ENCODE results near the gene FAM118B. TPM values are rescaled to one million over a fixed set of nuclear protein-coding genes. Genes with fewer than 3 reads are reported as not detected.

FAM118B gene
- total RNA-seq, 1 donor from 2014 or later = 24.8 TPM

DNA sequence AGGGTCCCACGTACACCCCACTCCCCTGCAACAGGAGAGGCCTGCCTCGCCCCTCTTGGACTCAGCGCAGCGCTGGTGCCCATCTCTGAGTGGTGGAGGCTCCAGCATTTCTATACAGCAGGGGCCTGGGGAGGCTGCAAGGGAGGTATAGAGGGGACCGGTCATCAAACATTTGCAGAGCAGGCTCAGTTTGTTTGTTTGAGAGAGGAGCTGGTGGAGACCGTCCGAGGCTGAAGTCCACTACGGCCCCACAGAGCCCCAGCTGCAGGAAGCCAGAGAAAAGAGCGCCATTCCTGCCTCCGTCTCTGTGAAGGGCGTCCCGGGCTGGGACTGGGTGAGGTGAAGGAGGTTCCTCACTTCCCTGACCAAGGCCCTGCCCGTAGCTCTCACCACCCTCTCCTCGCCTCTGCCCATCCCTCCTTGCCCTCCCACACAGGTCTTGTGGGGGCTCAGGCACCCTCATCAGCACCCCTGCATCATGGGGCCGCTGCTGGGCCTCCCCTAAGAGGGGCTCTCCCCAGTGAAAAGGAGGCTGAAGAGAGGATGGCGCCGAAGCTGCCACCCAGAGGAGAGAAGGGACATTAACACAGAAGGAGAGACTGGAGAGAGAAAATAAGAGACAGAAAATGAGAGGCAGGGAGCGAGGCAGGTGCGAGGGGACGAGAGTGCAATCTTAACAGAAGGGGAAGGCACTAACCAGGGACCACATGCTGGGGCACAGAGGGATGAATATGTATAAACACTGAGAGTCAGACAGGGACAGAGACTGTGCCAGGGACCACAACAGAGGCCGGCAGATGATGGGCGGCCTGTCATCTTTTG lies 24.7 kb upstream of the FAM118B start:
- Mint-ChIP-seq H3K27me3 (no peaks in the 10 kb centered on the region), H3K36me3 (peaks cover 15% of the 10 kb centered on the region), H3K4me3 (no peak overlapping the region), H3K27ac (no peak overlapping the region), H3K9me3 (no peaks in the 10 kb centered on the region), H3K4me1 (ENCODE audit: unreplicated experiment) (peaks cover 49% of the 10 kb centered on the region)
- no peak for DNase-seq (ENCODE audit: extremely low spot score, unreplicated experiment)
- TF ChIP-seq, protein P1, sequence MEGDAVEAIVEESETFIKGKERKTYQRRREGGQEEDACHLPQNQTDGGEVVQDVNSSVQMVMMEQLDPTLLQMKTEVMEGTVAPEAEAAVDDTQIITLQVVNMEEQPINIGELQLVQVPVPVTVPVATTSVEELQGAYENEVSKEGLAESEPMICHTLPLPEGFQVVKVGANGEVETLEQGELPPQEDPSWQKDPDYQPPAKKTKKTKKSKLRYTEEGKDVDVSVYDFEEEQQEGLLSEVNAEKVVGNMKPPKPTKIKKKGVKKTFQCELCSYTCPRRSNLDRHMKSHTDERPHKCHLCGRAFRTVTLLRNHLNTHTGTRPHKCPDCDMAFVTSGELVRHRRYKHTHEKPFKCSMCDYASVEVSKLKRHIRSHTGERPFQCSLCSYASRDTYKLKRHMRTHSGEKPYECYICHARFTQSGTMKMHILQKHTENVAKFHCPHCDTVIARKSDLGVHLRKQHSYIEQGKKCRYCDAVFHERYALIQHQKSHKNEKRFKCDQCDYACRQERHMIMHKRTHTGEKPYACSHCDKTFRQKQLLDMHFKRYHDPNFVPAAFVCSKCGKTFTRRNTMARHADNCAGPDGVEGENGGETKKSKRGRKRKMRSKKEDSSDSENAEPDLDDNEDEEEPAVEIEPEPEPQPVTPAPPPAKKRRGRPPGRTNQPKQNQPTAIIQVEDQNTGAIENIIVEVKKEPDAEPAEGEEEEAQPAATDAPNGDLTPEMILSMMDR (conservative IDR thresholded peaks at IDR 0.05) = peak; percentile 43

DNA sequence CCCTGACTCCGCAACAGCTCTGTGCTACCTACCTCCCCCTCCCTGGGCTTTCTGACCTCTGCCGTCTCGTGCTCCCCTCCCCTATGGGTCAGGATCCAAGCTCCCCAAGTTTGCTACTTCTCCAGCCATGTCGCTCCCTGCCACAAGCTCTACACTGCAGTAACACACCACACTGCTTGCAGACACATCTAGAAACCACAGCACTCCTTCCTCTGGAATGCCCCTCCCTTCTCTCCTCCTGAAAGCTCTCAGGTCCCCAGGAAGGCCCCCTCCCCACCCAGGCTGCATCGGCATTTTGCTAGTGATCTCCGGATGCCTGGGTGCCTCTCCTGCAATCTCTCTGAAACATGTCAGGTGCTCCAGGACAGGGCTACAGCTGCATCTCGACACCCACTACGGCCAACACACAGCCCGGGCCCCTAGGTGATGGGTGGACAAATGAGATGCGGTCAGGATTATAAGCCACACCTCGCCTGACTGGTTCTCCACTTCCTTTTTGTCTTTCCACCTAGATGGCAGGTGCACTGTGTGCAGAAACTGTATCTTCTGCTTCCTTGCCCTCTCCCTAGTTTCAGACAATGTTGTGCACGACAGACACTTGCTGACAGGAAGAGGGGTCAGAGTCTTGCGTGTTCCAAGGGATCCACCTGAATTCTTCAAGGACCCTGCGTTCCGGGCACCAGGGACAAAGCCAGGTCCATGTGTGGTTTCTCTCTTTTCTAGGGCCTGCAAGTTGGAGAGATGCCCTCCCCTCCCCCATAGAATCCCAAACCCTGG lies 23.1 kb upstream of the FAM118B start:
- H3K9me3 Mint-ChIP-seq = no peaks in the 10 kb centered on the region
- H3K27ac Mint-ChIP-seq = peak overlapping the region; percentile 76
- H3K4me1 Mint-ChIP-seq (ENCODE audit: unreplicated experiment) = peaks cover 62% of the 10 kb centered on the region
- DNase-seq (ENCODE audit: extremely low spot score, unreplicated experiment) = no peak
- H3K36me3 Mint-ChIP-seq = peaks cover 12% of the 10 kb centered on the region
- H3K27me3 Mint-ChIP-seq = no peaks in the 10 kb centered on the region
- TF ChIP-seq, protein P1 (conservative IDR thresholded peaks at IDR 0.05) = no peak
- peak overlapping the region; percentile 28 for H3K4me3 Mint-ChIP-seq

DNA sequence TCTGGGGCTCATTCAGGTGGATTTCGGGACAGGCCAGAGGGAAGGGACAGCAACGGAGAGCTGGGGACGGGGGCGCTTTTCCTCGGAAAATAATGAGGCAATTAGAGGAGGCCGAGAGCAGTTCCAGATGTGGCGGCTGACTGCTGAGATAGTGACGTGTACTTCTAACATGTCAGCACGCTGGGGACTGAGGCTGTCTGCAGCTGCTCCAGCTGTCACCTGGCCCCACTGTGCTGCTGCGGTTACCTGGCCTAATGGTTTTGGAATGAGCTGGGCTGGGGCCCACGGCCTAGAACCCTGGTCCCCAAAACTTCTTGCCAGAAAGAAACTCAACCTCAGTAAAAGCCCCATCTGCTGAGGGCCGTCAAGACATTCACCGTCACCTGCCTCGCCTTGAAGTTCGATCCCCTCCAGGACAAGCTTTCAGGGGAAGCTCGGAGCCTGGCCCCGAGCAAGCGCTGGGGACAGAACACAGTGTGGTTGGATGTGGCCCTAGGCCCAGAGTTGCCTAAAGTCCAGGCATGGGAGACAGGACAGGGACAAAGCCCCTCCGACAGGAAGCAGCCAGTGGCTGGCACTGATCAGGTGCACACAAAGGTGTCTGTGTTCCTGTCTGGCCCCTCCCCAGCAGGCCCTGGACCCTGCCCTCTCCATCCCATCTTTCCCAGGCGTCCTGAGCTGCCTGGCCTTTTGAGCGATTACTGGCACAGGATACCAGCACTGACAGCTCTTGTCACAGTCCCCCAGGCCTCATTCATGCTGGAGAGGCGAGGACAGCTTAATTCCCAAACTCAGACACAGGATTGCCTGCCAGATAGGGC lies 22.3 kb upstream of the FAM118B start:
- peaks cover 66% of the 10 kb centered on the region for H3K4me1 Mint-ChIP-seq (ENCODE audit: unreplicated experiment)
- DNase-seq (ENCODE audit: extremely low spot score, unreplicated experiment) = no peak
- TF ChIP-seq, protein P1 (conservative IDR thresholded peaks at IDR 0.05) = no peak
- H3K9me3 Mint-ChIP-seq = no peaks in the 10 kb centered on the region
- H3K27ac Mint-ChIP-seq = peak overlapping the region; percentile 76
- peaks cover 12% of the 10 kb centered on the region for H3K36me3 Mint-ChIP-seq
- no peaks in the 10 kb centered on the region for H3K27me3 Mint-ChIP-seq
- peak overlapping the region; percentile 28 for H3K4me3 Mint-ChIP-seq

DNA sequence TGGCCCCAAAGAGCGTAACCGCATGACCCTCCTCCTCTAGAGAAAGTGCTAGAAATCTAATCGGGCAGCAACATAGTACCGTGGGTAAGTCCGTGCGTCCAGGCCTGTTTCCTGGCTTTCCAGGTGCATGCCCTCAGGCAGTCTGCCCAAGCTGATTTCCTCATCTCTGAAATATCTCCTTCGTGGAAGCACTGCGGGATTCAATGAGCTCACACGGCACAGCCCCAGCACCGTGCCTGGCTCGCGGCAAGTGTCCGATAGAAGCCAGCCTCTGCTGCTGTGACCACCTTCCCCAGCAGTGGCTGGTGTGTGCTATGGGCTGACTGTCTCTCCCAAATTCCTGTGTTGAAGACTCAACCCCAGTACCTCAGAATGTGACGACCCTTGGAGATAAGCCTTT lies 20.8 kb upstream of the FAM118B start:
- peaks cover 57% of the 10 kb centered on the region for H3K4me1 Mint-ChIP-seq (ENCODE audit: unreplicated experiment)
- H3K4me3 Mint-ChIP-seq = no peak overlapping the region
- peaks cover 18% of the 10 kb centered on the region for H3K36me3 Mint-ChIP-seq
- H3K27ac Mint-ChIP-seq = peak overlapping the region; percentile 17
- TF ChIP-seq, protein P1 (conservative IDR thresholded peaks at IDR 0.05) = no peak
- no peaks in the 10 kb centered on the region for H3K27me3 Mint-ChIP-seq
- no peak for DNase-seq (ENCODE audit: extremely low spot score, unreplicated experiment)
- H3K9me3 Mint-ChIP-seq = no peaks in the 10 kb centered on the region

DNA sequence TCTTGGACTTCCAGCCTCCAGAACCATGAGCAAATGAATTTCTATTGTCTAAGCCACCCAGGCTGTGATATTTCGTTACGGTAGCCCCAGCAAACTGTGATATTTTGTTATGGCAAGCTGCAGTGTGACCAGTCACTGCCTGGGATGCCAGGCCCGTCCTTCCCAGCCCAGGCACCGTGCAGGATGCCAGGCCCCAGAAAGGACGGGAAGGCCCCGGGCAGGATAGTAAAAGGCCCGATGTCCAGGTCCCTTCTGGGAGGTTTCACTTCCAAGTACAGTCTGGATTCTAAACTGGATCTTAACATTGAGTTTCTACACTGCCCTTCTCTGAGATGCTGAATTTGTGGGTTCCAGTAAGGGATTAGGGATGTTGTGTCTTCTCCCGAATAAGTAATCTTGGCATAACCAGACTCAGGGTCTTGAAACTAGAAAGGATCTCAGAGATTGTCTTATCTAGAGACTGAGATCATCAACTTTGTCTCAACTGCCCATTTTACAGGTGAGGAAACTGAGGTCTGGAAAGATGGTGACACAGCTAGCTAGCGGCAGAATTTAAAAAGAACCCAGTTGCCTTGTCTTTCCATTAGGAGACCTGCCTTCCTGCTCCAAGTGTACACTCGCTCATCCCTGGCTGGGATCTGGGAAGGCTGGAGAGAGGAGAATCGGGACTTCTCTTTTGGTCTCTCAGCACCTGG lies 20.1 kb upstream of the FAM118B start:
- H3K9me3 Mint-ChIP-seq = no peaks in the 10 kb centered on the region
- no peak for DNase-seq (ENCODE audit: extremely low spot score, unreplicated experiment)
- no peak overlapping the region for H3K27ac Mint-ChIP-seq
- peaks cover 52% of the 10 kb centered on the region for H3K4me1 Mint-ChIP-seq (ENCODE audit: unreplicated experiment)
- TF ChIP-seq, protein P1 (conservative IDR thresholded peaks at IDR 0.05) = no peak
- H3K4me3 Mint-ChIP-seq = no peak overlapping the region
- H3K27me3 Mint-ChIP-seq = no peaks in the 10 kb centered on the region
- peaks cover 23% of the 10 kb centered on the region for H3K36me3 Mint-ChIP-seq

All from type B pancreatic cell (in vitro differentiated cells).